A673 (cell line): ENCODE results near the gene RPUSD4.

Source experiments
- CTCF ChIP-seq: fragments of 300-800, 200-600 bp; sonication (generic); conservative IDR thresholded peaks from 2 replicates; pipeline ENCODE4 v1.5.1; 2017; ENCODE audit warnings: low read depth, mild to moderate bottlenecking, antibody characterized with exemption, low read length, moderate library complexity, mixed read lengths
- EZH2 ChIP-seq: fragments of 200-600 bp; sonication (generic); IDR thresholded peaks from 2 replicates; pipeline ENCODE4 v1.6.1; 2017; ENCODE audit warnings: borderline replicate concordance, low read depth, mild to moderate bottlenecking, mixed read lengths, antibody characterized with exemption, low read length; ENCODE audit not compliant: poor library complexity, severe bottlenecking

DNA sequence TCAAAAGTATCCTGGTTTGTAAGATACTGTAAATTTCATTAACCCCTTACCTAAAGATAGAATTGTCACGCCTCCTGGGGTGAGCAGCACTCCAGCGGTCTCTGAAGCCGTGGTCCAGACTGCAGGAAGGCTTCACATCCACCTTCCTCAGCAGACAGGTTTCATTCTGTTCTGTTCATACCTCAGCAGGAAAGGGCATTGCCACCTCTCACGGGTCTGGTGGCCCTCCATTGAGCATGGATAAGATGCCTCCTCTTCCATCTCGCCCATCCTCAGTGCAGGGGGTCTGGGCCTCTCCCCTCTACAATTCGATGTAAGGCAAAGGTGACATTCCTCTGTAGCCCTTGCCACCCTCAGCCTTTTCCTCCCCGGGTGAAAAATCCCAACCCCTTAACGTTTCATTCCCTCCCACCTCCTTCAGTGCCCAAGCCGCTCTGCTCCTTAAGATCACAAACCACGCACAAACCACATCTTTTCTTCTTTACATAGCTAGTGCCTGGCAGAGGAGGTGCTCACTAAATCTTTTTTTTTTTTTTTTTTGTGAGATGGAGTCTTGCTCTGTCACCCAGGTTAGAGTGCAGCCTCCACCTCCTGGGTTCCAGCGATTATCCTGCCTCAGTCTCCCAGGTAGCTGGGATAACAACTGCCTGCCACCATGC, 28.5 kb downstream of the RPUSD4 start:
- TF ChIP-seq EZH2 = no peak
- no peak for TF ChIP-seq CTCF
